ENCODE results near the gene STK32B.
"Not testable (repeated sequence)": the region's sequence is repeated elsewhere in the genome, so short reads cannot be mapped to it uniquely, and the experiment has no call there.

Gene STK32B

GRCh38 chr4:5066101-5066500, 14.8 kb downstream of the STK32B start:
- H3K4me1 ChIP-seq (ENCODE audit: control insufficient read depth, insufficient read depth, low read length), result no peaks in the 10 kb centered on the region
- no peak overlapping the region for H3K4me3 ChIP-seq (ENCODE audit: insufficient read depth, low read depth, low read length)
- H3K36me3 ChIP-seq (ENCODE audit: control insufficient read depth, insufficient read depth, low read length), result no peaks in the 10 kb centered on the region
- H3K27me3 ChIP-seq (ENCODE audit: control insufficient read depth, insufficient read depth, low read length, poor library complexity, severe bottlenecking), result no peaks in the 10 kb centered on the region
- no peak overlapping the region for H3K27ac ChIP-seq (ENCODE audit: insufficient read depth, low read depth, low read length, poor library complexity, severe bottlenecking)
- 89 to 90% methylated on average over 3 of the region's 3 CpGs for WGBS, 2 experiments
- no peaks in the 10 kb centered on the region for H3K9me3 ChIP-seq (ENCODE audit: control insufficient read depth, low read length)

GRCh38 chr4:5066968-5067367, 15.7 kb downstream of the STK32B start:
- H3K9me3 ChIP-seq (ENCODE audit: control insufficient read depth, low read length); H3K4me3 ChIP-seq (ENCODE audit: insufficient read depth, low read depth, low read length); H3K27me3 ChIP-seq (ENCODE audit: control insufficient read depth, insufficient read depth, low read length, poor library complexity, severe bottlenecking); H3K4me1 ChIP-seq (ENCODE audit: control insufficient read depth, insufficient read depth, low read length); H3K27ac ChIP-seq (ENCODE audit: insufficient read depth, low read depth, low read length, poor library complexity, severe bottlenecking); H3K36me3 ChIP-seq (ENCODE audit: control insufficient read depth, insufficient read depth, low read length): not testable (repeated sequence)
- WGBS, 2 experiments, result 79 to 82% methylated on average over 3 of the region's 3 CpGs

- H3K27ac ChIP-seq (ENCODE audit: insufficient read depth, low read depth, low read length, poor library complexity, severe bottlenecking), result no peak overlapping the region
- no peaks in the 10 kb centered on the region for H3K27me3 ChIP-seq (ENCODE audit: control insufficient read depth, insufficient read depth, low read length, poor library complexity, severe bottlenecking)
- H3K4me1 ChIP-seq (ENCODE audit: control insufficient read depth, insufficient read depth, low read length), result no peaks in the 10 kb centered on the region
- H3K36me3 ChIP-seq (ENCODE audit: control insufficient read depth, insufficient read depth, low read length), result no peaks in the 10 kb centered on the region
- no peak overlapping the region for H3K4me3 ChIP-seq (ENCODE audit: insufficient read depth, low read depth, low read length)
- no peaks in the 10 kb centered on the region for H3K9me3 ChIP-seq (ENCODE audit: control insufficient read depth, low read length)
- WGBS, 2 experiments, result 91 to 98% methylated on average over 2 to 3 of the region's 3 CpGs
Observed at GRCh38 chr4:5067908-5068307, 16.6 kb downstream of the STK32B start.

GRCh38 chr4:5069901-5070300, 18.6 kb downstream of the STK32B start:
- Histone ChIP-seq H3K4me3 (ENCODE audit: insufficient read depth, low read depth, low read length) (no peak overlapping the region), H3K27ac (ENCODE audit: insufficient read depth, low read depth, low read length, poor library complexity, severe bottlenecking) (no peak overlapping the region), H3K27me3 (ENCODE audit: control insufficient read depth, insufficient read depth, low read length, poor library complexity, severe bottlenecking) (no peaks in the 10 kb centered on the region), H3K36me3 (ENCODE audit: control insufficient read depth, insufficient read depth, low read length) (no peaks in the 10 kb centered on the region), H3K4me1 (ENCODE audit: control insufficient read depth, insufficient read depth, low read length) (no peaks in the 10 kb centered on the region), H3K9me3 (ENCODE audit: control insufficient read depth, low read length) (no peaks in the 10 kb centered on the region)
- 86 to 89% methylated on average over 5 of the region's 5 CpGs for WGBS, 2 experiments

- no peaks in the 10 kb centered on the region for H3K27me3 ChIP-seq (ENCODE audit: control insufficient read depth, insufficient read depth, low read length, poor library complexity, severe bottlenecking)
- no peak overlapping the region for H3K27ac ChIP-seq (ENCODE audit: insufficient read depth, low read depth, low read length, poor library complexity, severe bottlenecking)
- H3K36me3 ChIP-seq (ENCODE audit: control insufficient read depth, insufficient read depth, low read length), result no peaks in the 10 kb centered on the region
- no peaks in the 10 kb centered on the region for H3K4me1 ChIP-seq (ENCODE audit: control insufficient read depth, insufficient read depth, low read length)
- H3K9me3 ChIP-seq (ENCODE audit: control insufficient read depth, low read length), result no peaks in the 10 kb centered on the region
- no peak overlapping the region for H3K4me3 ChIP-seq (ENCODE audit: insufficient read depth, low read depth, low read length)
- 100% methylated on average over 1 of the region's 1 CpG; no CpG with 5 or more reads in 1 of the 2 experiments for WGBS, 2 experiments
Observed at GRCh38 chr4:5072948-5073347, 21.7 kb downstream of the STK32B start.

- 70 to 79% methylated on average over 3 of the region's 3 CpGs for WGBS, 2 experiments
Observed at GRCh38 chr4:5078009-5078408, 26.7 kb downstream of the STK32B start.

GRCh38 chr4:5079581-5079980, 28.3 kb downstream of the STK32B start:
- Histone ChIP-seq H3K27me3 (ENCODE audit: control insufficient read depth, insufficient read depth, low read length, poor library complexity, severe bottlenecking) (no peaks in the 10 kb centered on the region), H3K27ac (ENCODE audit: insufficient read depth, low read depth, low read length, poor library complexity, severe bottlenecking) (no peak overlapping the region), H3K4me3 (ENCODE audit: insufficient read depth, low read depth, low read length) (no peak overlapping the region), H3K4me1 (ENCODE audit: control insufficient read depth, insufficient read depth, low read length) (no peaks in the 10 kb centered on the region), H3K9me3 (ENCODE audit: control insufficient read depth, low read length) (no peaks in the 10 kb centered on the region), H3K36me3 (ENCODE audit: control insufficient read depth, insufficient read depth, low read length) (no peaks in the 10 kb centered on the region)

More at GRCh38 chr4:5078009-5078408, 26.7 kb downstream of the STK32B start:
- no peaks in the 10 kb centered on the region for H3K27me3 ChIP-seq (ENCODE audit: control insufficient read depth, insufficient read depth, low read length, poor library complexity, severe bottlenecking)
- H3K4me1 ChIP-seq (ENCODE audit: control insufficient read depth, insufficient read depth, low read length), result no peaks in the 10 kb centered on the region
- no peak overlapping the region for H3K27ac ChIP-seq (ENCODE audit: insufficient read depth, low read depth, low read length, poor library complexity, severe bottlenecking)
- no peaks in the 10 kb centered on the region for H3K36me3 ChIP-seq (ENCODE audit: control insufficient read depth, insufficient read depth, low read length)
- no peak overlapping the region for H3K4me3 ChIP-seq (ENCODE audit: insufficient read depth, low read depth, low read length)
- H3K9me3 ChIP-seq (ENCODE audit: control insufficient read depth, low read length), result no peaks in the 10 kb centered on the region

GRCh38 chr4:5081441-5081999, 30.2 kb downstream of the STK32B start:
- H3K27me3 ChIP-seq (ENCODE audit: control insufficient read depth, insufficient read depth, low read length, poor library complexity, severe bottlenecking), result no peaks in the 10 kb centered on the region
- H3K36me3 ChIP-seq (ENCODE audit: control insufficient read depth, insufficient read depth, low read length), result no peaks in the 10 kb centered on the region
- H3K4me3 ChIP-seq (ENCODE audit: insufficient read depth, low read depth, low read length), result no peak overlapping the region
- H3K4me1 ChIP-seq (ENCODE audit: control insufficient read depth, insufficient read depth, low read length), result no peaks in the 10 kb centered on the region
- H3K27ac ChIP-seq (ENCODE audit: insufficient read depth, low read depth, low read length, poor library complexity, severe bottlenecking), result no peak overlapping the region
- no peaks in the 10 kb centered on the region for H3K9me3 ChIP-seq (ENCODE audit: control insufficient read depth, low read length)
- 100% methylated on average over 1 of the region's 2 CpGs; no CpG with 5 or more reads in 1 of the 2 experiments for WGBS, 2 experiments

- H3K27ac ChIP-seq (ENCODE audit: insufficient read depth, low read depth, low read length, poor library complexity, severe bottlenecking), result no peak overlapping the region
- 91 to 100% methylated on average over 1 to 2 of the region's 2 CpGs for WGBS, 2 experiments
- H3K9me3 ChIP-seq (ENCODE audit: control insufficient read depth, low read length), result no peaks in the 10 kb centered on the region
Observed at GRCh38 chr4:5082376-5082775, 31.1 kb downstream of the STK32B start.

GRCh38 chr4:5084911-5085475, 33.7 kb downstream of the STK32B start:
- Histone ChIP-seq H3K4me3 (ENCODE audit: insufficient read depth, low read depth, low read length) (no peak overlapping the region), H3K36me3 (ENCODE audit: control insufficient read depth, insufficient read depth, low read length) (no peaks in the 10 kb centered on the region), H3K4me1 (ENCODE audit: control insufficient read depth, insufficient read depth, low read length) (no peaks in the 10 kb centered on the region), H3K27me3 (ENCODE audit: control insufficient read depth, insufficient read depth, low read length, poor library complexity, severe bottlenecking) (no peaks in the 10 kb centered on the region), H3K9me3 (ENCODE audit: control insufficient read depth, low read length) (no peaks in the 10 kb centered on the region), H3K27ac (ENCODE audit: insufficient read depth, low read depth, low read length, poor library complexity, severe bottlenecking) (no peak overlapping the region)
- WGBS, 2 experiments, result 92 to 94% methylated on average over 3 of the region's 3 CpGs

More at GRCh38 chr4:5082376-5082775, 31.1 kb downstream of the STK32B start:
- Histone ChIP-seq H3K36me3 (ENCODE audit: control insufficient read depth, insufficient read depth, low read length) (no peaks in the 10 kb centered on the region), H3K4me1 (ENCODE audit: control insufficient read depth, insufficient read depth, low read length) (no peaks in the 10 kb centered on the region), H3K4me3 (ENCODE audit: insufficient read depth, low read depth, low read length) (no peak overlapping the region), H3K27me3 (ENCODE audit: control insufficient read depth, insufficient read depth, low read length, poor library complexity, severe bottlenecking) (no peaks in the 10 kb centered on the region)

Data from ectodermal cell (in vitro differentiated cells).